ENCODE data around the gene DAGLA. TPM values are rescaled to one million over a fixed set of nuclear protein-coding genes. Genes with fewer than 3 reads are reported as not detected.

Gene DAGLA
- total RNA-seq, 1 experiment from 2014 or later: 8.6 TPM

GRCh38 chr11:61667684-61668305 lies 12.4 kb upstream of the DAGLA start:
- Histone ChIP-seq H3K4me1 (ENCODE audit: insufficient read depth, low read length) (no peaks in the 10 kb centered on the region), H4K20me1 (ENCODE audit: low read length) (no peaks in the 10 kb centered on the region), H3K9ac (ENCODE audit: low read length) (no peak overlapping the region), H3K27ac (ENCODE audit: low read length) (no peak overlapping the region), H2AFZ (ENCODE audit: low read length) (no peak overlapping the region), H3K9me3 (ENCODE audit: low read length) (no peaks in the 10 kb centered on the region), H3K27me3 (ENCODE audit: low read length) (no peaks in the 10 kb centered on the region), H3K9me2 (replicated peaks; ENCODE audit: low read length) (no peaks in the 10 kb centered on the region), H3K4me3 (ENCODE audit: low read length) (no peak overlapping the region), H3K79me2 (ENCODE audit: low read length) (no peaks in the 10 kb centered on the region), H3K36me3 (ENCODE audit: low read depth, low read length) (no peaks in the 10 kb centered on the region), H3K4me2 (ENCODE audit: low read length) (no peak overlapping the region), H3F3A (ENCODE audit: low read length, unreplicated experiment) (no peaks in the 10 kb centered on the region)
- no peak for DNase-seq
- ATAC-seq: no peak
- ChIA-PET CTCF (no interaction called here), POLR2A (ENCODE audit: unreplicated experiment) (no interaction called here)
- TF ChIP-seq CTCF (conservative IDR thresholded peaks at IDR 0.05; ENCODE audit: low read depth, low read length): no peak
- TF ChIP-seq EZH2phosphoT487 (IDR thresholded peaks at IDR 0.05; ENCODE audit: borderline replicate concordance, low read length): no peak
- TF ChIP-seq EZH2 (IDR thresholded peaks at IDR 0.05; ENCODE audit: low read length, unreplicated experiment): no peak
- no TSS peak for BruUV-seq (replicated peaks)
- intact Hi-C loops (cut with micrococcal nuclease): no loop called here

- peaks cover 3% of the 10 kb centered on the region; the same call in 1 of the 2 replicates for H3K27me3 ChIP-seq (ENCODE audit: low read length)
- ChIA-PET CTCF (no interaction called here), POLR2A (ENCODE audit: unreplicated experiment) (no interaction called here)
- DNase-seq: no peak
- H3K36me3 ChIP-seq (ENCODE audit: low read depth, low read length): no peaks in the 10 kb centered on the region
- intact Hi-C loops (cut with micrococcal nuclease): no loop called here
- no peaks in the 10 kb centered on the region for H3K79me2 ChIP-seq (ENCODE audit: low read length)
- no peak overlapping the region for H3K27ac ChIP-seq (ENCODE audit: low read length)
- ATAC-seq: no peak
- BruUV-seq (replicated peaks): no TSS peak
- no peak overlapping the region for H2AFZ ChIP-seq (ENCODE audit: low read length)
- no peaks in the 10 kb centered on the region for H4K20me1 ChIP-seq (ENCODE audit: low read length)
- H3K4me3 ChIP-seq (ENCODE audit: low read length): no peak overlapping the region
- no peak overlapping the region for H3K4me2 ChIP-seq (ENCODE audit: low read length)
- no peaks in the 10 kb centered on the region for H3K9me2 ChIP-seq (replicated peaks; ENCODE audit: low read length)
- no peaks in the 10 kb centered on the region for H3K9me3 ChIP-seq (ENCODE audit: low read length)
- H3F3A ChIP-seq (ENCODE audit: low read length, unreplicated experiment): no peaks in the 10 kb centered on the region
- TF ChIP-seq EZH2 (IDR thresholded peaks at IDR 0.05; ENCODE audit: low read length, unreplicated experiment): no peak
- TF ChIP-seq CTCF (conservative IDR thresholded peaks at IDR 0.05; ENCODE audit: low read depth, low read length): no peak
- TF ChIP-seq EZH2phosphoT487 (IDR thresholded peaks at IDR 0.05; ENCODE audit: borderline replicate concordance, low read length): no peak
- no peaks in the 10 kb centered on the region for H3K4me1 ChIP-seq (ENCODE audit: insufficient read depth, low read length)
- H3K9ac ChIP-seq (ENCODE audit: low read length): no peak overlapping the region
Measured at GRCh38 chr11:61669417-61669816, 10.8 kb upstream of the DAGLA start.

- no peak overlapping the region for H3K27ac ChIP-seq (ENCODE audit: low read length)
- H3K4me3 ChIP-seq (ENCODE audit: low read length): no peak overlapping the region
- H3K9ac ChIP-seq (ENCODE audit: low read length): no peak overlapping the region
- no peak overlapping the region for H3K4me2 ChIP-seq (ENCODE audit: low read length)
- no peaks in the 10 kb centered on the region for H3K4me1 ChIP-seq (ENCODE audit: insufficient read depth, low read length)
- H3K27me3 ChIP-seq (ENCODE audit: low read length): peaks cover 12% of the 10 kb centered on the region
- no TSS peak for BruUV-seq (replicated peaks)
- H3K9me3 ChIP-seq (ENCODE audit: low read length): no peaks in the 10 kb centered on the region
- H4K20me1 ChIP-seq (ENCODE audit: low read length): no peaks in the 10 kb centered on the region
- H3K36me3 ChIP-seq (ENCODE audit: low read depth, low read length): no peaks in the 10 kb centered on the region
- H3K9me2 ChIP-seq (replicated peaks; ENCODE audit: low read length): no peaks in the 10 kb centered on the region
- no peak overlapping the region for H2AFZ ChIP-seq (ENCODE audit: low read length)
- H3F3A ChIP-seq (ENCODE audit: low read length, unreplicated experiment): no peaks in the 10 kb centered on the region
- TF ChIP-seq EZH2phosphoT487 (IDR thresholded peaks at IDR 0.05; ENCODE audit: borderline replicate concordance, low read length): no peak
- TF ChIP-seq CTCF (conservative IDR thresholded peaks at IDR 0.05; ENCODE audit: low read depth, low read length): no peak
- no peak for TF ChIP-seq EZH2 (IDR thresholded peaks at IDR 0.05; ENCODE audit: low read length, unreplicated experiment)
- POLR2A ChIA-PET (ENCODE audit: unreplicated experiment): no interaction called here
- CTCF ChIA-PET: no interaction called here
- intact Hi-C loops (cut with micrococcal nuclease): no loop called here
- H3K79me2 ChIP-seq (ENCODE audit: low read length): no peaks in the 10 kb centered on the region
- DNase-seq: no peak
- no peak for ATAC-seq
Measured at GRCh38 chr11:61670626-61671025, 9.6 kb upstream of the DAGLA start.

All from PC-3 (cell line).